IPS DF 6.9 (cell line): ENCODE data around the gene RADIL.

Experiments
- DNase-seq: peaks from one replicate; pipeline ENCODE4 v3.0.0-alpha.2; 2013; ENCODE audit warnings: low read depth, low spot score
- H3K27ac ChIP-seq: one replicate; pipeline ENCODE4 v1.5.1; 2013; ENCODE audit warnings: low read length, control low read depth
- H3K27me3 ChIP-seq: 2 replicates; pipeline ENCODE4 v1.6.1; 2013; ENCODE audit warnings: mild to moderate bottlenecking, low read length; ENCODE audit not compliant: control insufficient read depth, insufficient read depth
- H3K36me3 ChIP-seq: 2 replicates; pipeline ENCODE4 v1.6.1; 2013; ENCODE audit warnings: low read length; ENCODE audit not compliant: control insufficient read depth, insufficient read depth
- H3K4me1 ChIP-seq: 2 replicates; pipeline ENCODE4 v1.6.1; 2013; ENCODE audit warnings: low read length; ENCODE audit not compliant: control insufficient read depth, insufficient read depth
- H3K4me3 ChIP-seq: 2 replicates; pipeline ENCODE4 v1.5.1; 2013; ENCODE audit warnings: mild to moderate bottlenecking, low read length
- H3K9me3 ChIP-seq: 2 replicates; pipeline ENCODE4 v1.6.1; 2013; ENCODE audit warnings: low read length, inconsistent platforms; ENCODE audit not compliant: control insufficient read depth, insufficient read depth
- WGBS: extraction: QIAGEN DNeasy Blood & Tissue Kit; methylation state at CpG from one replicate; pipeline ENCODE4 v1.1.7; 2013; ENCODE audit warnings: mixed read lengths, missing lambda C conversion rate; ENCODE audit not compliant: insufficient read length, insufficient coverage; 5-methylcytosine and 5-hydroxymethylcytosine counted together

RADIL gene

DNA sequence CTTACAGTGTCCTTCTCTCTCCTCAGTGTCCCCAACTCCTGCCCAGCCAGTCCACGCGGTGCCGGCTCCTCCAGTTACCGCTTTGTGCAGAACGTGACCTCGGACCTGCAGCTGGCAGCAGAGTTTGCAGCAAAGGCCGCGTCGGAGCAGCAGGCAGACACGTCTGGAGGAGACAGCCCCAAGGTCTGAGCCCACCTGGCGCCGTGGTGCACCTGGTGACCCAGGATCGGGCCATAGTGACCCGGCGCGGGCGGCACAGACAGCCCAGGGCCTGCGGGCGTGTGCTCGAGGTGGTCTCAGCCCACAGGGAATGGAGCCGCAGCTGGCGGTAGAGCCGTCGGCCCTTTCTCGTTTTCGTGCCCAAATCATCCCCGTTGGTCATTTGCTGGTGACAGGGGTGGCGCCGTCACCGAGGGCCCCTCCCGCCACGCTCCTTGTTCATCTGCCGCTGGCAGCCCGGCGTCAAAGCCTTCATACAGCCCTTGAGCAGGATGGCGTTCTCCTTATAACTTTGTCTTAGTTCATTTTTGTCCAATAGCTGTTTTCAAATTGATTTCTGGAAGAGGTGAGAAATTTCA is 129.0 kb downstream of the RADIL start:
- WGBS, result no CpG with 5 or more reads among the region's 36 CpGs

DNA sequence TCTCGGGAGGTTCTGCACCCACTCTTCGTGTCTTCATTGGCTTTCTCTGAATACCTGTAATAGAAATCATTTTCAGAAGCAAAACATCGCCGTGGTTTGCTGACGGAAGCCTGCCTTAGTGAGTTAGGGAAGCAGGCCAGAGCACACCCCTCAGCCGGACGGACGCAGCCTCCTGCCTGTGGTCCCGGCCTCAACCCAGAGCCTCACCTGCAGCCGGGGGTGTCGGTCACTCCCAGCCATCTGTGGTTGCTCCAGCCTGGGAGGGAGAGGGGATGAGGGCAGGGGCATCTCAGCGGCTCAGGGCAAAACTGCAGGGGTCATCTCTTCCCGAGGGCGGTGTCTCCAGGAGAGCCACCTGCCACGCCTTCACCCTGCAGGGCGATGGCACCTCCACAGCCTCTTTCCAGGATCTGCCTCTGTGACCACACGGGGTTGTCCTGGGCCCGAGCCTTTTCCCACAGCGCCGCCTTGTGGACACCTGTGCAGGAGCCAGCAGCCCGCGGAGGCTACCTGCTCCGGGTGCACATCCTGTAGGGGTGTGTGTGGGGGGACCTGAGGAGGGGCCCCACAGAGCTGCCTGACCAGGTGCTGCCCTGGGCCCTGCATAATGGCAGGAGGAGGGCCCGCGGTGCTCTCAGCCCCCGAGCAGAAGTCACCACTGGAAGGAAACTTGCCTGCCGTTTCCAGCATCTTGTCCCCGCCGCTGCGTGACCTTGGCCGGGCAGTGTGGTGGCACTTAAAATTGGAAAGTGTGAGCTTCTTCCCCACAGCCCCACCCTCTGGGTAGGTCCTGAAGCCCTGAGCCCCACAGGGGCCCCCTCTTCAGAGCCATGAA is 129.7 kb downstream of the RADIL start:
- Histone ChIP-seq H3K36me3 (peaks cover 3% of the 10 kb centered on the region; the same call in 1 of the 2 replicates), H3K4me1 (no peaks in the 10 kb centered on the region), H3K4me3 (no peak overlapping the region), H3K27me3 (no peaks in the 10 kb centered on the region), H3K27ac (no peak overlapping the region), H3K9me3 (no peaks in the 10 kb centered on the region)
- DNase-seq, result no peak
- no CpG with 5 or more reads among the region's 31 CpGs for WGBS

More for the DNA sequence above, 129.0 kb downstream of the RADIL start:
- no peak overlapping the region for H3K27ac ChIP-seq
- H3K9me3 ChIP-seq, result no peaks in the 10 kb centered on the region
- DNase-seq, result no peak
- H3K4me3 ChIP-seq, result no peak overlapping the region
- H3K4me1 ChIP-seq, result no peaks in the 10 kb centered on the region
- peaks cover 7% of the 10 kb centered on the region; the same call in 1 of the 2 replicates for H3K36me3 ChIP-seq
- no peaks in the 10 kb centered on the region for H3K27me3 ChIP-seq

DNA sequence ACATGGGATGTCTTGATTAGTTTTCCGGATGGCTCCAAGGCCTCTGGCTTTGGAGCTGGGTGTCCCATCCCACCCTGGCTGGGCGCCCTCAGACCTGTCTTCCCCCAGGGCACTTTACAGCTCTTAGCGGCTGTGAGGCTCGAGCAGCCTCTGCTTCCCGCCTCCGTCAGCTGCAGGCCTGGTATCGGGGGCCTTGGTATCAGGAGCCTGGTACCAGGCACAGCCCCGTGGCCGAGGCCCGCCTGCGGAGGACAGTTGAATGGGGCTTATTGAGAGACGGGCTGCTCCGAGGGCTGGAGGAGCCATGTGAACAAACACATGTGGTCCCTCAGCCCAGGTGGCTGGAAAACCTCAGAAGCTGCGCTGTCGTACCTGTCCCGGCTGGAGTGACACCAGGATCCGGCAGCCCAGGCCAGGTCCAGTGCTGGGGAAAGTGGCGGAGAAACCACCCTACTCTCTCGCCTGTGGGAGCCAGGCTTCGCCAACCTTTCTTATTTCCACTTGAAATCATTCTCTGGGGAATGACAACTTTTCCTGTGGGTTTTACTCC is 132.0 kb downstream of the RADIL start:
- WGBS, result no CpG with 5 or more reads among the region's 20 CpGs
- DNase-seq, result no peak

DNA sequence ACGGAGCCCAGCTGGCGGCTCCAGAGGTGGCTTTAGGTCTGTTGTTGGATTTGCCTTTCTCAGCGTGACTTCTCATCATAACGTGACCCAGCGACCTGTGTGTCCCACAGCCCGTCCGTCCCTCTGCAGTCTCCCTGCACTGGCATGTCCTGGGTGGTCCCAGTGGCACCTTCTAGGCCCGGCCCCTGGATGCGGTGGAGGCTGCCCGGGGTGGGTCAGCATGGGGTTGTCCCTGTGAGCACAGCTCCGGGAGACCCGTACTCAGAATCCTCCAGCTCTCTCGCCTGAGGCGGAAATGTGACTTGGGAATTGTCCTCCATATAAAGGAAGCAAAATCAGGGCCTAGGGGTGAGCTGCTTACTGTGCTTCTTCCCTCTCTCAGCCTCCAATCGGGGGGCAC is 133.7 kb downstream of the RADIL start:
- peaks cover 3% of the 10 kb centered on the region; the same call in 1 of the 2 replicates for H3K36me3 ChIP-seq
- DNase-seq, result no peak
- H3K9me3 ChIP-seq, result no peaks in the 10 kb centered on the region
- H3K4me1 ChIP-seq, result no peaks in the 10 kb centered on the region; the same call in 1 of the 2 replicates
- no peak overlapping the region for H3K4me3 ChIP-seq
- no CpG with 5 or more reads among the region's 15 CpGs for WGBS
- H3K27me3 ChIP-seq, result 0 out of 2 replicates have a peak, but pooled peaks cover 1% of the 10 kb centered on the region
- no peak overlapping the region for H3K27ac ChIP-seq

More for the DNA sequence above, 132.0 kb downstream of the RADIL start:
- Histone ChIP-seq H3K9me3 (no peaks in the 10 kb centered on the region), H3K27ac (no peak overlapping the region), H3K27me3 (no peaks in the 10 kb centered on the region), H3K4me1 (no peaks in the 10 kb centered on the region; the same call in 1 of the 2 replicates), H3K36me3 (peaks cover 3% of the 10 kb centered on the region; the same call in 1 of the 2 replicates), H3K4me3 (no peak overlapping the region)

DNA sequence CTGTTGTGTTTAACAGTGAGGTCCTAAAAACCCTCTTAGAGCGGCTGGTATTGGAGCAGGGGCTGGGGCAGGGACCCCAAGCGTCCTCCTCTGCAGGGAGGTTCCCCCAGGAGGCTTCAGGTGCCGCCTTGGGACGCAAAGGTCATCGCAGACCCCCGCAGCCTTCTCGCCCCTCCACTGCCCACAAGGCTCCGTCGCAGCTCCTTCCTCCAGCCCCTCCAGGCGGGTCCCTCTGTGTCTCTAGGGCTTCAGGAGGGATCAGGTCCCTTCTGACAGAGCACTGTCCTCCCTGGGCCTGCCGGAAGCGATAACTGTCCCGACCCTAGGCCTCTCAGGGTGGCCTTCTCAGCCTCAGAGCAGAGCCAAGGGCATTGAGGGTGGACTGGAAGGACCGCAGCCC is 134.2 kb downstream of the RADIL start:
- H3K9me3 ChIP-seq, result no peaks in the 10 kb centered on the region
- H3K4me3 ChIP-seq, result no peak overlapping the region
- H3K27me3 ChIP-seq, result peaks cover 1% of the 10 kb centered on the region; the same call in 1 of the 2 replicates
- no CpG with 5 or more reads among the region's 14 CpGs for WGBS
- H3K27ac ChIP-seq, result no peak overlapping the region
- H3K36me3 ChIP-seq, result peaks cover 1% of the 10 kb centered on the region; the same call in 1 of the 2 replicates
- DNase-seq, result no peak
- peaks cover 1% of the 10 kb centered on the region; the same call in 1 of the 2 replicates for H3K4me1 ChIP-seq
